Heart left ventricle (tissue), 16 donors: ENCODE results near the gene SCRT2. TPM values are rescaled to one million over a fixed set of nuclear protein-coding genes. Genes with fewer than 3 reads are reported as not detected.

Experiments
- ATAC-seq, 4 donors: fragments of 200-7000 bp; cut with Tn5 transposase; one replicate each; pipeline ENCODE4 v1.9.1; 2020 to 2022; ENCODE audit warnings: moderate library complexity in 4 of 4, mild to moderate bottlenecking in 3 of 4, moderate number of reproducible peaks in 1 of 4
- DNase-seq, 5 donors: peaks; one replicate each; pipeline ENCODE4 v3.0.0-alpha.2; 2020
- H3K27ac ChIP-seq, 12 donors: fragments of 200-600 bp; sonication (generic) in 4 of 12; one replicate each; pipeline versions ENCODE4 v1.5.0 to v1.8.0; 2016 to 2022; ENCODE audit warnings: mild to moderate bottlenecking in 2 of 12
- H3K27me3 ChIP-seq, 9 donors: fragments of 200-600 bp; sonication (generic) in 2 of 9; one replicate each; pipeline versions ENCODE4 v1.5.1 to v1.8.0; 2016 to 2022; ENCODE audit warnings: mild to moderate bottlenecking in 3 of 9
- H3K36me3 ChIP-seq, 9 donors: fragments of 200-600 bp; sonication (generic) in 2 of 9; one replicate each; pipeline versions ENCODE4 v1.5.0 to v1.8.0; 2018 to 2022; ENCODE audit warnings: mild to moderate bottlenecking in 2 of 9
- H3K4me1 ChIP-seq, 12 donors: fragments of 200-600 bp; sonication (generic) in 4 of 12; one replicate each; pipeline versions ENCODE4 v1.5.0 to v1.8.0; 2016 to 2022; ENCODE audit warnings: mild to moderate bottlenecking in 3 of 12
- H3K4me3 ChIP-seq, 12 donors: fragments of 200-600 bp; sonication (generic) in 4 of 12; one replicate each; pipeline versions ENCODE4 v1.5.0 to v1.8.0; 2017 to 2022; ENCODE audit warnings: mild to moderate bottlenecking in 9 of 12, moderate library complexity in 4 of 12
- H3K9me3 ChIP-seq, 12 donors: fragments of 200-600 bp; sonication (generic) in 4 of 12; one replicate each; pipeline versions ENCODE4 v1.5.0 to v1.8.0; 2016 to 2022; ENCODE audit warnings: mild to moderate bottlenecking in 1 of 12
- POLR2A ChIP-seq, 2 donors: fragments of 450-650 bp; IDR thresholded peaks; one replicate each; pipeline ENCODE4 v1.6.1; 2017; ENCODE audit warnings: antibody characterized with exemption in 2 of 2, mild to moderate bottlenecking in 2 of 2, moderate library complexity in 2 of 2
- WGBS, 4 donors: extraction: QIAGEN DNeasy Blood & Tissue Kit in 2 of 4; methylation state at CpG; one replicate each; pipeline versions ENCODE4 v1.1.5 to v1.1.7; 2013 to 2018; 5-methylcytosine and 5-hydroxymethylcytosine counted together
- intact Hi-C, 10 donors: fragments of 100-400 bp; cut with DNase I; formaldehyde crosslinking; loops; one replicate each; pipeline versions ENCODE4 v1.11.1 to v1.14.2; 2022
- polyA plus RNA-seq, 2 donors: library from polyadenylated mRNA; stranded (reverse); fragments of 200-250 nt; gene quantifications; one replicate each; pipeline ENCODE4 v1.2.3, GENCODE V29; 2013
- total RNA-seq, 9 donors: library from RNA; depleted of rRNA in 2 of 9; stranded (reverse); fragments of >200 nt in 2 of 9; fragmentation: NEBNext Ultra II Directional in 3 of 9; extraction: Animal tissue kit (Norgen Biotek cat#: 25700) in 3 of 9; gene quantifications; one replicate each; pipeline versions ENCODE4 v1.1.0 to v1.2.4, GENCODE V29; 2016 to 2023
- TF ChIP-seq, protein P1 (sequence below), 12 donors: fragments of 200-600 bp; sonication (generic) in 4 of 12; IDR thresholded peaks; one replicate each; pipeline versions ENCODE4 v1.5.0 to v1.8.0; 2018 to 2022; ENCODE audit warnings: antibody characterized with exemption in 12 of 12, mild to moderate bottlenecking in 5 of 12
- donor health status: ischemic (EF 13 %, LVEDD 7.1; RV severe dilation, severe dysfunction).
- donor health status: healthy with polysubstance abuse.
- donor health status: DM: no; HTN: yes; CAD: no.
- donor health status: DM: no; HTN: no; CAD: no.
- donor health status: ischemic (EF 25% LVEDD 6.9; RV normal size, moderate dysfunction).
- donor health status: ischemic (EF 25% LVEDD 5.7; RV mildly dilated, moderate dysfunction).
- donor health status: healthy.
- donor health status: DM: yes; HTN: yes; CAD: no.
- donor health status: ischemic (EF 35%, LVEDD 5.7; RV mildly dilated, moderate dysfunction).
- donor health status: nonischemic (EF 11% LVEDD 7.7; RV severe dilation, severe dysfunction).
- donor health status: DM: yes; HTN: yes; CAD: no.
- donor health status: PGD.
- donor health status: ischemic (EF 29% LVEDD 5.4; RV normal size, mild dysfunction).
- donor health status: nonischemic (EF 23%, LVEDD 6.1; RV moderate dilation, normal function).

The SCRT2 gene
- total and polyA plus RNA-seq, 11 donors = not detected

DNA sequence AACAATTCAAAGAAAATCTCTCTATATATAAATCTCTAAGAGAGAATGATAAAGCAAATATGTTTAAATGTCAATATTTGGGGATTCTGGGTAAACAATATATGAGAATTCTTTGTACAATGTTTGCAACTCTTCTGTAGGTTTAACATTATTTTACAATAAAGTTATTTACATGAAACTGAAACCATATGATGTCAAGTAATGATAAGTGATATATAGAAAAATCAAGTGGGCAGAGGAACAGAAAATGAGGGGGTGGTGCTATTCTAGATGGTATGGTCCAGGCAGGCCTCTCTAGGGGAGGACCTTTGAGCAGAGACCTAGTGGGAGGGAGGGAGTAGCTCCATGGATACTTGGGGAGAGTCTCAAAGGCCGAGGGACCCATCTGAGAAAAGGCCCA, 16.4 kb upstream of the SCRT2 start:
- Histone ChIP-seq H3K27me3 (peaks cover 0 to 11% (median 0%) of the 10 kb centered on the region in 9 donors), H3K4me1 (peaks cover 0 to 5% (median 0%) of the 10 kb centered on the region in 12 donors), H3K27ac (no peak overlapping the region), H3K36me3 (no peaks in the 10 kb centered on the region), H3K4me3 (no peak overlapping the region), H3K9me3 (peaks cover 0 to 2% (median 0%) of the 10 kb centered on the region in 12 donors)
- TF ChIP-seq, protein P1, sequence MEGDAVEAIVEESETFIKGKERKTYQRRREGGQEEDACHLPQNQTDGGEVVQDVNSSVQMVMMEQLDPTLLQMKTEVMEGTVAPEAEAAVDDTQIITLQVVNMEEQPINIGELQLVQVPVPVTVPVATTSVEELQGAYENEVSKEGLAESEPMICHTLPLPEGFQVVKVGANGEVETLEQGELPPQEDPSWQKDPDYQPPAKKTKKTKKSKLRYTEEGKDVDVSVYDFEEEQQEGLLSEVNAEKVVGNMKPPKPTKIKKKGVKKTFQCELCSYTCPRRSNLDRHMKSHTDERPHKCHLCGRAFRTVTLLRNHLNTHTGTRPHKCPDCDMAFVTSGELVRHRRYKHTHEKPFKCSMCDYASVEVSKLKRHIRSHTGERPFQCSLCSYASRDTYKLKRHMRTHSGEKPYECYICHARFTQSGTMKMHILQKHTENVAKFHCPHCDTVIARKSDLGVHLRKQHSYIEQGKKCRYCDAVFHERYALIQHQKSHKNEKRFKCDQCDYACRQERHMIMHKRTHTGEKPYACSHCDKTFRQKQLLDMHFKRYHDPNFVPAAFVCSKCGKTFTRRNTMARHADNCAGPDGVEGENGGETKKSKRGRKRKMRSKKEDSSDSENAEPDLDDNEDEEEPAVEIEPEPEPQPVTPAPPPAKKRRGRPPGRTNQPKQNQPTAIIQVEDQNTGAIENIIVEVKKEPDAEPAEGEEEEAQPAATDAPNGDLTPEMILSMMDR (IDR thresholded peaks at IDR 0.05) = no peak
- WGBS, 4 donors = 43 to 61% (median 51%) methylated on average over 1 of the region's 1 CpG
- no peak for DNase-seq
- intact Hi-C loops = no loop called here
- ATAC-seq = no peak

DNA sequence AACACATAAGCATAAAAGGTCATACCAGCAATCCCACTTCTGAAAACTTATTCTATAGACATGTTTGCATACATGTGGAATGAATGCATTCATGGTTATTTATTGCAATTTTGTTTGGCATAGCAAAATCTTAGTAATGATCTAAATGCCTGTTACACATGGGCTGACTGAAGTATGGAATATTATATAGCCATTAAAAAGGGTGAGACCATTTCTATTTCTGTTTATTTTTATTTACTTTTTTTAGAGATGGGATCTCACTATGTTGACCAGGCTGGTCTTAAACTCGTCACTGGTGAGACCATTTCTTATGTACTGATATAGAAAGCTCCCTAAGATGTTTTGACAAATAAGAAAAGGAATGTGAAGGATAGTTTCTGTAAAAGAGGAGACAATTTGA, 14.3 kb upstream of the SCRT2 start:
- TF ChIP-seq, protein P1 (IDR thresholded peaks at IDR 0.05) = no peak
- TF ChIP-seq POLR2A (IDR thresholded peaks at IDR 0.05) = no peak
- Histone ChIP-seq H3K27me3 (peaks cover 0 to 11% (median 0%) of the 10 kb centered on the region in 9 donors), H3K27ac (no peak overlapping the region), H3K4me1 (peaks cover 0 to 5% (median 0%) of the 10 kb centered on the region in 12 donors), H3K36me3 (no peaks in the 10 kb centered on the region), H3K9me3 (peaks cover 0 to 2% (median 0%) of the 10 kb centered on the region in 12 donors), H3K4me3 (no peak overlapping the region)
- ATAC-seq = no peak
- intact Hi-C loops = no loop called here
- DNase-seq = no peak
- 46 to 65% (median 57%) methylated on average over 1 of the region's 1 CpG for WGBS, 4 donors

- H3K36me3 ChIP-seq = no peaks in the 10 kb centered on the region
- H3K27ac ChIP-seq = no peak overlapping the region
- TF ChIP-seq POLR2A (IDR thresholded peaks at IDR 0.05) = no peak
- TF ChIP-seq, protein P1 (IDR thresholded peaks at IDR 0.05) = no peak
- ATAC-seq = peak in 2 of 4 donors; percentile 13 to 31
- peaks cover 0 to 5% (median 0%) of the 10 kb centered on the region in 12 donors for H3K4me1 ChIP-seq
- intact Hi-C loops = no loop called here
- peaks cover 0 to 2% (median 0%) of the 10 kb centered on the region in 12 donors for H3K9me3 ChIP-seq
- no peak overlapping the region for H3K4me3 ChIP-seq
- no peak for DNase-seq
- WGBS, 4 donors = 71 to 84% (median 79%) methylated on average over 6 of the region's 6 CpGs
- peaks cover 0 to 11% (median 0%) of the 10 kb centered on the region in 9 donors for H3K27me3 ChIP-seq
Measured at GRCh38 chr20:689348-689747, 13.7 kb upstream of the SCRT2 start.

GRCh38 chr20:688809-689212, 13.2 kb upstream of the SCRT2 start:
- DNase-seq = no peak
- peaks cover 0 to 5% (median 0%) of the 10 kb centered on the region in 12 donors for H3K4me1 ChIP-seq
- no peaks in the 10 kb centered on the region for H3K36me3 ChIP-seq
- TF ChIP-seq, protein P1 (IDR thresholded peaks at IDR 0.05) = no peak
- TF ChIP-seq POLR2A (IDR thresholded peaks at IDR 0.05) = no peak
- H3K9me3 ChIP-seq = peaks cover 0 to 2% (median 0%) of the 10 kb centered on the region in 12 donors
- no peak overlapping the region for H3K27ac ChIP-seq
- intact Hi-C loops = no loop called here
- peaks cover 0 to 11% (median 0%) of the 10 kb centered on the region in 9 donors for H3K27me3 ChIP-seq
- no peak overlapping the region for H3K4me3 ChIP-seq
- peak in 2 of 4 donors; percentile 29 to 44 for ATAC-seq
- WGBS, 4 donors = 23 to 39% (median 30%) methylated on average over 13 of the region's 13 CpGs
